ENCODE data around the gene FXYD5.

- no peak for TF ChIP-seq CTCF (conservative IDR thresholded peaks at IDR 0.05; ENCODE audit: low read depth, low read length)
- TF ChIP-seq EZH2 (IDR thresholded peaks at IDR 0.05; ENCODE audit: borderline replicate concordance, low read depth, low read length, poor library complexity, severe bottlenecking) = no peak
Observed at GRCh38 chr19:35138305-35138892, 16.1 kb upstream of the FXYD5 start, which contains the start of gene FXYD1.

Data from A673 (cell line).